ENCODE measurements around the gene KIAA0232. TPM values are rescaled to one million over a fixed set of nuclear protein-coding genes. Genes with fewer than 3 reads are reported as not detected.

The KIAA0232 gene, protein sequence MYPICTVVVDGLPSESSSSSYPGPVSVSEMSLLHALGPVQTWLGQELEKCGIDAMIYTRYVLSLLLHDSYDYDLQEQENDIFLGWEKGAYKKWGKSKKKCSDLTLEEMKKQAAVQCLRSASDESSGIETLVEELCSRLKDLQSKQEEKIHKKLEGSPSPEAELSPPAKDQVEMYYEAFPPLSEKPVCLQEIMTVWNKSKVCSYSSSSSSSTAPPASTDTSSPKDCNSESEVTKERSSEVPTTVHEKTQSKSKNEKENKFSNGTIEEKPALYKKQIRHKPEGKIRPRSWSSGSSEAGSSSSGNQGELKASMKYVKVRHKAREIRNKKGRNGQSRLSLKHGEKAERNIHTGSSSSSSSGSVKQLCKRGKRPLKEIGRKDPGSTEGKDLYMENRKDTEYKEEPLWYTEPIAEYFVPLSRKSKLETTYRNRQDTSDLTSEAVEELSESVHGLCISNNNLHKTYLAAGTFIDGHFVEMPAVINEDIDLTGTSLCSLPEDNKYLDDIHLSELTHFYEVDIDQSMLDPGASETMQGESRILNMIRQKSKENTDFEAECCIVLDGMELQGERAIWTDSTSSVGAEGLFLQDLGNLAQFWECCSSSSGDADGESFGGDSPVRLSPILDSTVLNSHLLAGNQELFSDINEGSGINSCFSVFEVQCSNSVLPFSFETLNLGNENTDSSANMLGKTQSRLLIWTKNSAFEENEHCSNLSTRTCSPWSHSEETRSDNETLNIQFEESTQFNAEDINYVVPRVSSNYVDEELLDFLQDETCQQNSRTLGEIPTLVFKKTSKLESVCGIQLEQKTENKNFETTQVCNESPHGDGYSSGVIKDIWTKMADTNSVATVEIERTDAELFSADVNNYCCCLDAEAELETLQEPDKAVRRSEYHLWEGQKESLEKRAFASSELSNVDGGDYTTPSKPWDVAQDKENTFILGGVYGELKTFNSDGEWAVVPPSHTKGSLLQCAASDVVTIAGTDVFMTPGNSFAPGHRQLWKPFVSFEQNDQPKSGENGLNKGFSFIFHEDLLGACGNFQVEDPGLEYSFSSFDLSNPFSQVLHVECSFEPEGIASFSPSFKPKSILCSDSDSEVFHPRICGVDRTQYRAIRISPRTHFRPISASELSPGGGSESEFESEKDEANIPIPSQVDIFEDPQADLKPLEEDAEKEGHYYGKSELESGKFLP (N-terminal part only)
- total RNA-seq (10 to 100 TPM; 57.3 to 78.4 (median 74.3) TPM), polyA plus RNA-seq (10 to 100 TPM; 20.0 to 32.7 TPM)
- long read RNA-seq, donor 1, full-length matches to known transcripts: 5 of 36 reads
- long read RNA-seq, donor 1, partial matches to known transcripts: 18 of 36 reads
- long read RNA-seq, donor 1, other reads (novel, unspliced or antisense): 13 of 36 reads
- long read RNA-seq, donor 2, full-length matches to known transcripts: 4 of 68 reads
- long read RNA-seq, donor 2, partial matches to known transcripts: 55 of 68 reads
- long read RNA-seq, donor 2, other reads (novel, unspliced or antisense): 9 of 68 reads
- long read RNA-seq, donor 3, partial matches to known transcripts: 27 of 32 reads
- long read RNA-seq, donor 3, other reads (novel, unspliced or antisense): 4 of 32 reads

DNA sequence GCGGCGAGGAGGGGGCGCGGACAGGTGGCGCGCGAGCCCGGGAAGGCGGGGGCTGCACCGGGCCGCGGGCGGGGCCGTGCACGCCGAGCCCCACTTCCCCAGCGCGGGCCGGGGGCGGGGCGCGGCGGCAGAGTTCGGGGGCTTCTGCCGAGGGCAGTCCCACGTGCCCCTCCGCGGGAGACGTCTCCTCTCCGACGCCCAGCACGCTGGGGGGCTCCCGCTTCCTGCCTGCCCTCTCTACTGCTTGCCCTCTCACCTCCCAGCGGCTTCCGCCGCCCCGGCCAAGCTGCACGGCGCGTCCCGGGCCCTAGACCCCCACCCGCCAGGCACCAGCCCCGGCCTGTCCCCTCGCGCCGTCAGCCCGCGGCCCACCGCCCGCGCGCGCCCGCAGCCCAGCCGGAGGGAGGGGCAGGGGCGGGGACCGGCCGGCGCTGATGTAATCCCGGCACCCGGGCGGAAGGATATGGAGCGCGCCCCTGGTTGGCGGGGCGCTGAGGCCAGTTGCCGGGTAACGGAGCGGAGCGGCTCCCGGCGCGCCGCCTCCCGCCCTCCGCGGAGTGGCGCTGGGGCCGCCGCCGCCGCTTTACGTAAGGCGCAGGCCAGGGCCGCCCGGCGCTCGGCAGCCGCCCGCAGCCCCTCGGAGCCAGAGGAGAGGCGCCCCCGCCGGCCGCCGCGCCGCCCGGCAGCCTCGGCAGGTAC, at the start of gene KIAA0232:
KIAA0232 (plus strand) TSS at position 581 of the 699 bp plus-strand sequence. CDS start 41,727 bp downstream, outside the sequence.
- WGBS, 4 donors: 1% methylated on average over 16 to 100 of the region's 100 CpGs

DNA sequence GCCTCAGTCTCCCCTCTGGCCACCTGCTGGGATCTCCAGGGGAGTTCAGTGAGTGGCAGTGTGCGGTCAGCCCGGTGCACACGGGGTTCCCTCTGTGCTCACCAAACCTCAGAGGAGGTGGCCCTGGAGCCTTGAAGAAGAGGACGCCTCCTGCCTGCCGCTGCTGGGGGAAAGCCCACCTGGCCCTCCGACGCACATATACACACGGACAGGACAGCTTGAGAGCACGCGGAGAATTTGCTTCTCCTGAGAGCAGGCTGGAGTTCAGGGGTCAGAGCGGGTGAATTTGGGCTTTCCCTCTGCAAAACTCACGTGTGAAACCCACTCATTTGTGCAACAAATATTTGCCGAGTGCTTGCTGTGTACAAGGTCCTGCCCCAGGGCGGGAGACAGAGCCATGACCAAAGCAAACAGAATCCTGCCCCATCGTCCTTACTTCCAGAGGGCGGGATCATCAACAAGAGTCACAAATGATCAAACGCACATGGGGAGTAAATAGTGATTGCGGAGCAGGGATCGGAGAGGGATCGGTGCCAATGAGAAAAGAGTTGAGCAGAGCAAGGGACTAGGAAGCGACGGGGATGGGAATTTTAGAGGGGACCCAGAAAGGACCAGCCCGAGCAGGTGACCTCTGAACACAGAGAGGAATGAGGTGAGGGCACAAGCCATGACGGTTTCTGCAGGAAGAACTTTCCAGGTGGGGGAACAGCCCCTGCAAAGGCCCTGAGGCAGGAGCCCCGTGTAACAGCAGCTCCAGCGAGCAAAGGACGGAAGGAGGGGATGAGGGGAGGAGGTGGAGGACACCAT, 49.0 kb upstream of the KIAA0232 start:
- peaks cover 0 to 16% (median 8%) of the 10 kb centered on the region in 12 donors for H3K4me1 ChIP-seq
- H3K27me3 ChIP-seq: no peaks in the 10 kb centered on the region
- intact Hi-C loops (cut with DNase I): no loop called here
- 83 to 89% (median 88%) methylated on average over 25 to 27 of the region's 27 CpGs for WGBS, 4 donors
- DNase-seq (peak in 1 of 5 donors; percentile 30), ATAC-seq (peak in 1 of 4 donors; percentile 5)
- H3K36me3 ChIP-seq: no peaks in the 10 kb centered on the region
- no peak overlapping the region for H3K4me3 ChIP-seq
- H3K27ac ChIP-seq: peak overlapping the region in 2 of 12 donors; percentile 33 to 64
- no peaks in the 10 kb centered on the region for H3K9me3 ChIP-seq
- TF ChIP-seq, protein P1, sequence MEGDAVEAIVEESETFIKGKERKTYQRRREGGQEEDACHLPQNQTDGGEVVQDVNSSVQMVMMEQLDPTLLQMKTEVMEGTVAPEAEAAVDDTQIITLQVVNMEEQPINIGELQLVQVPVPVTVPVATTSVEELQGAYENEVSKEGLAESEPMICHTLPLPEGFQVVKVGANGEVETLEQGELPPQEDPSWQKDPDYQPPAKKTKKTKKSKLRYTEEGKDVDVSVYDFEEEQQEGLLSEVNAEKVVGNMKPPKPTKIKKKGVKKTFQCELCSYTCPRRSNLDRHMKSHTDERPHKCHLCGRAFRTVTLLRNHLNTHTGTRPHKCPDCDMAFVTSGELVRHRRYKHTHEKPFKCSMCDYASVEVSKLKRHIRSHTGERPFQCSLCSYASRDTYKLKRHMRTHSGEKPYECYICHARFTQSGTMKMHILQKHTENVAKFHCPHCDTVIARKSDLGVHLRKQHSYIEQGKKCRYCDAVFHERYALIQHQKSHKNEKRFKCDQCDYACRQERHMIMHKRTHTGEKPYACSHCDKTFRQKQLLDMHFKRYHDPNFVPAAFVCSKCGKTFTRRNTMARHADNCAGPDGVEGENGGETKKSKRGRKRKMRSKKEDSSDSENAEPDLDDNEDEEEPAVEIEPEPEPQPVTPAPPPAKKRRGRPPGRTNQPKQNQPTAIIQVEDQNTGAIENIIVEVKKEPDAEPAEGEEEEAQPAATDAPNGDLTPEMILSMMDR (IDR thresholded peaks at IDR 0.05): no peak
- no peak for TF ChIP-seq POLR2A (IDR thresholded peaks at IDR 0.05)

More for the DNA sequence above, at the start of gene KIAA0232:
- Histone ChIP-seq H3K4me1 (peaks cover 0 to 57% (median 41%) of the 10 kb centered on the region in 12 donors), H3K36me3 (peaks cover 0 to 11% (median 0%) of the 10 kb centered on the region in 9 donors), H3K27me3 (no peaks in the 10 kb centered on the region), H3K4me3 (peak within 1 kb of the TSS; percentile 76 to 100 (median 99)), H3K27ac (peak within 1 kb of the TSS; percentile 96 to 100 (median 100)), H3K9me3 (no peaks in the 10 kb centered on the region)
- TF ChIP-seq, protein P1 (IDR thresholded peaks at IDR 0.05): peak in 2 of 12 donors; percentile 7 to 8
- TF ChIP-seq POLR2A (IDR thresholded peaks at IDR 0.05): peak in 1 of 2 donors; percentile 81
- peak; percentile 95 to 97 (median 96) for DNase-seq
- peak; percentile 64 to 87 (median 83) for ATAC-seq
- intact Hi-C loops (cut with DNase I): loop anchor here in 8 of 10 donors (2.0 to 10.0 kb wide), 13 partner anchors 61 to 285 kb away; partner anchors contain the start of genes BLOC1S4 (in 5 of the 8), GRPEL1 (in 1 of the 8) and TADA2B (in 1 of the 8)
